Activated T-helper 1 cell treated with Interleukin-2 at 50 U/mL for 16 hours (primary cell): ENCODE measurements around the gene BACE2.
"Not testable (repeated sequence)": the region's sequence is repeated elsewhere in the genome, so short reads cannot be mapped to it uniquely, and the experiment has no call there.

ENCODE experiments used
- DNase-seq: peaks from one replicate; pipeline ENCODE4 v3.0.0-alpha.2; 2020; ENCODE audit warnings: low read depth

BACE2 gene

GRCh38 chr21:41185802-41186201 is 17.8 kb downstream of the BACE2 start:
- DNase-seq: no peak

DNA sequence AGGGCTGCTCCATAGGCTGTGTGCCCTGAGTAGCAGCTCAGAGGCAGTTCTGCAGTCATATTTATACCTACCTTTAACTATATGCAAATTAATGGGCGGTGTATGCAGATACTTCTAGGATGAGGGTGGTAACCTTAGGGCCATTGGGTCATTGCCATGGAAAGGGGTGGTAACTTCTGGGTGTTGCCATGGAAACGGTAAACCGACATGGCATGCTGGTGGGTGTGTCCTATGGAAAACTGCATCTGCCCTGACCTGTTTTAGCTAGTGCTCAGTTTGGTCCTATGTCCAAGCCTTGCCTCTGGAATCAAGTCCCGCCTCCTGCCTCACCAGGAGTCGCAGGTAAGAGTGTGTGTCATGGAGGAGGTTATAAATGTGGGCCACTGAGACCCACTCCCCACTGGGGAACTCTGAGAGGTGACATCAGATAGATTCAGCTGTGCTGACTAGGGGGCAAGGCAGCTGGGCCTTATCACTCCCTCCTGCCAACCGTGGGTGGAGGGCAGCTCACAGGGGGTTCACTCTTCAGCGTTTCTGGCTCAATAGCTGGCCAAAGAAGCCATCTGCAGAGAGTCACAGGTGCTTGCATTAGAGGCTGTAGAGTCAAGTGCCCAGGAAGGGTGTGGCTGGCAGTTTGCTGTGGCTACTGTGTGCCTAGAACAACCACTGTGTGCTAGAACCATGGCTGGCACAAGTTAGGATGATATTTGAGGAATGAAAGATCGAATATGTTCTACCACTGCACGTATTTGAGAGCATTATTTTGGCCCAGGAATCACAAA is 19.0 kb downstream of the BACE2 start:
- no peak for DNase-seq

DNA sequence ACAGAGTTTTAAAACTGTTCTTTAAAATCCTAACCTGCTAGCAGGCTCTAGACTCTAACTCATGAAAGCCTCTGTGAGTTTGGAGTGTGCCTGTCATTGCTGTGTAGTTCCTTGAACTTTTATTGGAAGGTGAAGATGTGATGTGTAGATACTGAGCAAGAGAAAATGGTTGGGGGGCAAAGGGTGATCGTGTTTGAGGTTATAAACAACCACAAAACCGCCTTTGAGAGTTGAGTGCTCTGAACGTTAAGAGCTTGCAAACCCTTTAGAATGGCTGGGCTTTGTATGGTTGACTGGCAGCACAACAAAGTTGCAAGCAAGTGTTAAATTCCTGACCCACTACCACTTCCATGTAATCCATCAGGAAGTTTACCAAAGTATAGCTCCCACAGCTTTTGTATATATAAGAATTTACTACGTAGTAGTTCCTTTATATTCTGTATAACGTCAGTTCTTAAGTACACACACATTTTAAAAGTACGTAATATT is 19.6 kb downstream of the BACE2 start:
- no peak for DNase-seq

DNA sequence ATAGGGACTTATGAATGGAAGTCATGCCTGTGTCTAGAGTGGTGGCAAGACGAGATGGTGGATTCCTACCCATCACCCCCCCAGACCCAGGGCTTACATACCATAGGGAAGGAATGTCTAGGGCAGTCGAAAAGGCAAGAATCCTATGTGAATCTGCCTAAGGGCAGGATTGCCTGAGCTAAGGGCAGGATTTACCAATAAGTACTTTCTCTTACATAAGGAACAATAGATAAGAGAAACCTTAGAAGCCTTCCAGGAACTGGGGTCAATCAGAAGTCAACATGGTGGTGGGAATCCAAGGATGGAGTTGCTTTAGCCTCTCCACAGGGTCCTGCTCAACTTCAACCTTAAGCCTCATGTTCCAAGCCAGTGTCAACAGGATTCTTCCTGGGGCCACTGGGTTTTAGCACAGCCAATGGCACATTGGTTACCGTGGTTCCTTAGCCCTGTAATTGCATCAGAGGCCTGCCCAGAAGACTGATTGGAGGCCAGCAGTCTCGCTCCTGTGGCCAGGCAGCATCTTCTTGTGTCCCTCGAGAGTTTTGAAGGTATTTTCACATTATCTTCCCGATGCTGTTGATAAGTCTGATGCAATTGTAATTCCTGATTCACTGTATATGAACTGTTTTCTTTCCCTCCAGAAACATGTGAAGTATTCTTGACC is 20.7 kb downstream of the BACE2 start:
- DNase-seq: no peak

- no peak for DNase-seq
These were observed 21.3 kb downstream of the BACE2 start for GRCh38 chr21:41189150-41189745.

DNA sequence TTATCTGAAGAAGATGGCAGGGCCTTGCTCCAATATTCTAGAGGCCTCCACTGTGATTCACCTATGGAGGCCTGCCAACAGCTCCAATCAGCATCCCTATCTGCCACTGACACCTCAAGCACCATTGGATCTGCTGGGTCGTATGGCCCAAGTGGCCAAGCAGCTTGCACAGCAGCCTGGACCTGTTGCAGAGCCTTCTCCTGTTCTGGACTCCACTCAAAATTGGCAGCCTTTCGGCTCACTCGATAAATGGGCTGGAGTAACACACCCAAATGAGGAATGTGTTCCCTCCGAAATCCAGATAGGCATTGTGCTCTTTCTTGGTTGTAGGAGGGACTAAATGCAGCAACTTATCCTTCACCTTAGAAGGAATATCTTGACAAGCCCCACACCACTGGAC is 24.6 kb downstream of the BACE2 start:
- DNase-seq: not testable (repeated sequence)

DNA sequence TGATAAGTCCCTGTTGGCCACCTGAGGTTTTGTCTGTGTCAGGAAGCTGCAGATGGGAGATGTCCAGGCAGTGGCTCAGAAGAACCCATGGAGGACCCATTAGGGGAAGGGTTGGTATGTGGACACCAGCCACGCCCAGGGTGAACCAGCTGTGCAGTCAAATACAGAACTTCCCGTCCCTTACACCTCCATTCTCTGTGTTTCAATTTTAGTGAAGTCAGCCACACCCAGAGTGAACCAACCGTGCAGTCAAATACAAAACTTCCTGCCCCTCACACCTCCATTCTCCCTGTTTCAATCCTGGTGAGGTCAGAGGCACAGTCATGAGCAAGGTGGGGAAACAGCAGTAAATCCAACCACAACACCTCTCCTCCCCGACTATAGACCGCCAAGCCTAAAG is 27.4 kb downstream of the BACE2 start:
- DNase-seq: no peak

DNA sequence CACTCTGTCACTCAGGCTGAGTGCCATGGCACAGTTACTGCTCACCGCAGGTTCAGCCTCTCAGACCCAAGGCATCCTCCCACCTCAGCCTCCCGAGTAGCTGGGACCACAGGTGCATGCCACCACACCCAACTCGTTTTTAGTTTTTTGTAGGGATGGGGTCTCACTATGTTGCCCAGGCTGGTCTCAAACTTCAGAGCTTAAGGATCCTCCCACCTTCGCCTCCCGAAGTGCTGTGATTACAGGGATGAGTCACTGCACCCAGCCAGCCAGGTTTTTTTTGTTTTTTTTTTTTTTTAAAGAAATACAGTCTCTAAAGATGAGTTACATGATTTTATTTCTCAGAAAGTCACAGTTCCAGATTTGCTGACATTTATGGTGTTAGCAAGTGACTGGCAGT is 29.0 kb downstream of the BACE2 start:
- DNase-seq: no peak

DNA sequence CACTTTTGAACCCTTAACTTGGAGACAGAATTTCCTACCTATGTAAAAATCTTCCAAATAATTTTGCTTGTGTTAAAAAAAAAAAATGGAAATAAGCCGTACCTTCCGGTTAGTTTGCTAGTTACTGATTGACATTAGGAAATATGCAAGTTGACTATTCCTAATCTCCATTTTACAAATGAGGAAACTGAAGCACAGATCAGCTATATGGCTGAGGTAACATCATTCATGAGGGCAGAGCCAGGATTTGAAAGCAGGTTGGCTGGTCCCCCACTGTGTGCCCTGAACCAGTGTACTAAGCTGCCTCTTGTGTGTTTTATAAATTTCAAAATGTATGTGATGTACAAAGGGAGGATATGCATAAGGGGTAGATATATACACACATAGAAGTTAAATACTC is 29.6 kb downstream of the BACE2 start:
- no peak for DNase-seq

GRCh38 chr21:41198647-41199046 is 30.7 kb downstream of the BACE2 start:
- not testable (repeated sequence) for DNase-seq

GRCh38 chr21:41199123-41199522 is 31.2 kb downstream of the BACE2 start:
- DNase-seq: no peak

DNA sequence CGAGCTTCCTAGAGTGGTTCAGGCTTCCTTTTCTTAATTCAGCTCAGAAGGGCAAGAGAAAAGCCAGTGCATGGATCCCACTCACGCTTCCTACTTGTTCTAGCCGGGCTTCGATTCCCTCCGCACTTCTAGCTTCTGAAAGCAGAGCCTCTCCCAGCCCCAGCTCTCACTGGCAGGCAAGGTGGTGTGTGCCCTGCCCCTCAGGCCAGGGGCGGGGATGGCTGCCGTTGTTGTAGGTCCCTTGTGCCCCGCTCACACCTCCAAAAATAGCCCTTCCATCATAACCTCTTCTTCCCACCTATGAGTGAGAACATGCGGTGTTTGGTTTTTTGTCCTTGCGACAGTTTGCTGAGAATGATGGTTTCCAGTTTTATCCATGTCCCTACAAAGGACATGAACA is 31.6 kb downstream of the BACE2 start:
- DNase-seq: no peak

GRCh38 chr21:41201385-41201784 is 33.4 kb downstream of the BACE2 start:
- DNase-seq: no peak

GRCh38 chr21:41204736-41205135 is 36.8 kb downstream of the BACE2 start:
- no peak for DNase-seq

- no peak for DNase-seq
These were observed 39.7 kb downstream of the BACE2 start for GRCh38 chr21:41207401-41208375.

DNA sequence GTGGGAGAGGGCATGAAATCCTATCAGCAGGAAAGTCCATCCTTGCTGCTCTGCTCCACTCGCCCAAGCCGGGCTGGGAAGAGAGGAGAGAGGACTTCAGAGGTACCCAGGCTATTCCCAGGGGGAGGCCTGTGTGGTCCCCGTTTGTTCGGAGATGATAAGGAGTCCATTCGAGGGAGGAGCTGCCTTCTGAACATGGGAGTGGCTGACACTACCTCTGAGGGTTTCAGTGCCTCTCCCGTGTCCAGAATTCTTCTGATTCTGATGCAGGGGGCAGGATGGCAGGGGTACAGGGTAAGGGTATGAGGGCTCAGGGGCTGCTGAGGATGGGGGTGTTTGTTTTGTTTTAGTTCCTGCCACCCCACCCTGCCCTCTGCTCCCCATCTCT is 40.4 kb downstream of the BACE2 start:
- DNase-seq: no peak

DNA sequence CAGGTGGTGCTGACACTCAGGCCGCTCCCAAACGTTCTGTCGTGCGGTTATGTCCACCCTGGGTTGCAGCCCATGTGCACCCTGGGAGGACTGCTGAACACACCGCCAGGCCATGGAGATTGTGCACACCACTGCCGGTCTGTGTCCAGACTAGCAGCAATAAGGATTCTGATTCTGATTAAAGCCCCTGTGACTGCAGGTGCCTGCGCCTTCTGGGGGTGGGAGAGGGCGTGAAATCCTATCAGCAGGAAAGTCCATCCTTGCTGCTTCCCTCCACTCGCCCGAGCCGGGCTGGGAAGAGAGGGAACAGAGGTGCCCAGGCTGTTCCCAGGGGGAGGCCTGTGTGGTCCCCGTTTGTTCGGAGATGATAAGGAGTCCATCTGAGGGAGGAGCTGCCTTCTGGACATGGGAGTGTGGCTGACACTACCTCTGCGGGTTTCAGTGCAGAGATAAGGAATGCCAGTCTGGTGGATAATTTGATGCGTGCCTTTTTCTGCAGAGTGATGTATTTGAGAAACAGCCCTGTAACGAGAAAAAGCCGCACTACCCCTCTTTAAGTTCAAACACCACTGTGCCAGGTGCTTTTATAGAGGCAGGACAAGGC is 41.2 kb downstream of the BACE2 start:
- DNase-seq: no peak

DNA sequence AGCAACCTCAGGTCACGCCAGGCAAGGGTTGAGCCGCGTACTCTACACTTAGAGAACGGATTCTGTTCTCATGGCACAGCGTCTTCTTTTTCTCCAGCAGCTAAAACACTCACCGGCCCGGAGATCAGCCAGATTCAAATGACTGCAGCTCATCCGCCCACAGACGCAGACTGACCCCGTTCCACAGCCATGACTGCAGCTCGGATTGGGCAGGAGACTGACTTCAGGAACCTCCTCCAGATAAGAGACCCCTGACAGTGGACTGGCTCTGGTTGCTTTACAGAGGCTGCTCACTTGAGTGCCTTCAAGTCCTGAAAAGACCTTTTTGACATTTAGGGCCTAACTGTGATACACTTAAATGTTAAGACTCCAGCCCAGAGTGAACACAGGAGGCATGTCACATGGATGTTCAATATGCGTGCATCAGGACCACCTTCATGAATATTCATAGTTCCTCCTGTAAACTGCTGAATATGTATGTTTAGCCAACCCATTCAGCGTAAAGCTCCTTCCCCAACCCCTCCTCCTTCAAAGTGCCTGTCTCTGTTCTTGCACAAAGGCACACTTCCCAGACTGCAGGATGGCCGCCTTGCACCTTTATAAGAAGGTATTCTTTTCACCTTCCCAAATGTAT is 42.6 kb downstream of the BACE2 start:
- DNase-seq: no peak

GRCh38 chr21:41211060-41211805 is 43.3 kb downstream of the BACE2 start:
- DNase-seq: no peak

- DNase-seq: no peak
These were observed 45.1 kb downstream of the BACE2 start for GRCh38 chr21:41213021-41213420.
